HepG2 (cell line): ENCODE results near the gene MPC1. TPM values are rescaled to one million over a fixed set of nuclear protein-coding genes. Genes with fewer than 3 reads are reported as not detected.

Source experiments
- DRAP1 ChIP-seq: IDR thresholded peaks from 2 replicates; pipeline ENCODE4 v1.6.1; 2016; ENCODE audit warnings: missing genetic modification reagents, missing compliant biosample characterization
- FOXA3 ChIP-seq: IDR thresholded peaks from 2 replicates; pipeline ENCODE4 v1.6.1; 2016; ENCODE audit warnings: missing genetic modification reagents, missing compliant biosample characterization
- HBP1 ChIP-seq: IDR thresholded peaks from 2 replicates; pipeline ENCODE4 v1.6.1; 2016; ENCODE audit warnings: low read depth, control low read depth
- HNF1A ChIP-seq, 2 experiments: sonication (generic) in 1 of 2; formaldehyde crosslinking in 1 of 2; IDR thresholded peaks; 2 replicates each; pipeline versions ENCODE4 v1.4.0 to v1.6.1; 2016 to 2020; ENCODE audit warnings: borderline replicate concordance in 1 of 2, low read depth in 1 of 2, mild to moderate bottlenecking in 1 of 2, missing genetic modification reagents in 1 of 2
- HOMEZ ChIP-seq: IDR thresholded peaks from 2 replicates; pipeline ENCODE4 v1.6.1; 2016; ENCODE audit warnings: low read depth
- JUND ChIP-seq: sonication (generic); formaldehyde crosslinking; IDR thresholded peaks from 2 replicates; pipeline ENCODE4 v1.8.0; 2022; ENCODE audit warnings: mild to moderate bottlenecking, missing genetic modification reagents
- MED1 ChIP-seq: sonication (generic); formaldehyde crosslinking; IDR thresholded peaks from 2 replicates; pipeline ENCODE4 v1.4.0; 2020; ENCODE audit warnings: missing genetic modification reagents
- MEIS2 ChIP-seq: sonication (generic); formaldehyde crosslinking; IDR thresholded peaks from 2 replicates; pipeline ENCODE4 v1.9.0; 2021; ENCODE audit warnings: mild to moderate bottlenecking, missing genetic modification reagents
- RERE ChIP-seq: IDR thresholded peaks from 2 replicates; pipeline ENCODE4 v1.6.1; 2016; ENCODE audit warnings: low read depth, missing genetic modification reagents, missing compliant biosample characterization
- SSRP1 ChIP-seq: IDR thresholded peaks from 2 replicates; pipeline ENCODE4 v1.6.1; 2016; ENCODE audit warnings: control low read depth
- STAG1 ChIP-seq: sonication (generic); formaldehyde crosslinking; IDR thresholded peaks from 2 replicates; pipeline ENCODE4 v1.4.0; 2020; ENCODE audit warnings: missing genetic modification reagents
- TMF1 ChIP-seq: sonication (generic); formaldehyde crosslinking; IDR thresholded peaks from 2 replicates; pipeline ENCODE4 v1.8.1; 2022; ENCODE audit warnings: low read depth, missing genetic modification reagents
- XRCC5 ChIP-seq: fragments of 200-400 bp; formaldehyde crosslinking; optimal IDR thresholded peaks from 2 replicates; pipeline ENCODE3; 2017; ENCODE audit warnings: mild to moderate bottlenecking, low read length
- ZBTB7B ChIP-seq: sonication (generic); formaldehyde crosslinking; IDR thresholded peaks from 2 replicates; pipeline ENCODE4 v1.4.0; 2020; ENCODE audit warnings: missing genetic modification reagents
- ZMYM3 ChIP-seq: sonication (generic); formaldehyde crosslinking; IDR thresholded peaks from 2 replicates; pipeline ENCODE4 v1.5.1; 2020; ENCODE audit warnings: mild to moderate bottlenecking, missing genetic modification reagents
- ZNF598 ChIP-seq: sonication (generic); formaldehyde crosslinking; IDR thresholded peaks from 2 replicates; pipeline ENCODE4 v1.5.1; 2020; ENCODE audit warnings: mild to moderate bottlenecking, missing genetic modification reagents, borderline replicate concordance
- ZNF652 ChIP-seq: IDR thresholded peaks from 2 replicates; pipeline ENCODE4 v1.6.1; 2016; ENCODE audit warnings: low read depth, borderline replicate concordance
- polyA plus RNA-seq, 8 experiments: library from polyadenylated mRNA; depleted of rRNA in 3 of 8; stranded (reverse) in 7 of 8; unstranded in 1 of 8; fragments of >200 nt; fragmentation: Illumina TruSeq in 4 of 8; extraction: Trizol in 4 of 8; gene quantifications; 2 replicates each; pipeline versions ENCODE4 v1.2.1 to v1.2.3, GENCODE V29; 2011 to 2016; ENCODE audit warnings: low read depth in 4 of 8, missing spikeins in 1 of 8, mixed read lengths in 1 of 8; ENCODE audit not compliant: insufficient read depth in 1 of 8
- total RNA-seq, 5 experiments: library from RNA; depleted of rRNA; stranded (reverse); fragments of >200 nt; fragmentation: Illumina TruSeq; extraction: Trizol; gene quantifications; 2 replicates each; pipeline ENCODE4 v1.2.3, GENCODE V29; 2016; ENCODE audit warnings: low read depth in 1 of 5

The MPC1 gene
- total and polyA plus RNA-seq, 2 of the 13 experiments (the other 11 are each of a cell fraction or from before 2014, with no cell fraction given) = 189 to 214 TPM

GRCh38 chr6:166420351-166420750 is 37.6 kb upstream of the MPC1 start (continued):
- TF ChIP-seq DRAP1 (CRISPR knock-in tag) = peak; percentile 25; the same call in 1 of the 2 replicates
- peak; percentile 23; the same call in 1 of the 2 replicates for TF ChIP-seq ZBTB7B
- TF ChIP-seq XRCC5 = peak; percentile 60
- 0 out of 2 replicates have a peak, but pooled peaks have one; percentile 39 for TF ChIP-seq ZNF598 (CRISPR knock-in tag)
- TF ChIP-seq ZMYM3 (CRISPR knock-in tag) = peak; percentile 59; the same call in 1 of the 2 replicates
- TF ChIP-seq JUND (CRISPR knock-in tag) = peak; percentile 26; the same call in 1 of the 2 replicates
- 0 out of 2 replicates have a peak, but pooled peaks have one; percentile 49 for TF ChIP-seq MEIS2 (CRISPR knock-in tag)
- TF ChIP-seq MED1 (CRISPR knock-in tag) = peak; percentile 40; the same call in 1 of the 2 replicates
- no peak for TF ChIP-seq ZNF652 (CRISPR knock-in tag)
- peak; percentile 88 for TF ChIP-seq FOXA3
- peak; percentile 59; the same call in 1 of the 2 replicates for TF ChIP-seq RERE (CRISPR knock-in tag)
- no peak for TF ChIP-seq TMF1
- TF ChIP-seq SSRP1 (CRISPR knock-in tag) = peak; percentile 64; the same call in 1 of the 2 replicates
- TF ChIP-seq STAG1 (CRISPR knock-in tag) = peak; percentile 64
- TF ChIP-seq HOMEZ (CRISPR knock-in tag) = 0 out of 2 replicates have a peak, but pooled peaks have one; percentile 45
- TF ChIP-seq HNF1A (IDR thresholded peaks at IDR 0.05; ENCODE audit: low read depth) = no peak
- TF ChIP-seq HNF1A (CRISPR knock-in tag; IDR thresholded peaks at IDR 0.05; ENCODE audit: borderline replicate concordance) = 0 out of 2 replicates have a peak, but pooled peaks have one; percentile 19
- 0 out of 2 replicates have a peak, but pooled peaks have one; percentile 46 for TF ChIP-seq HBP1
